ENCODE results near the gene LRRC41. TPM values are rescaled to one million over a fixed set of nuclear protein-coding genes. Genes with fewer than 3 reads are reported as not detected.

The LRRC41 gene
- total RNA-seq, 1 donor from 2014 or later: 58.4 TPM

GRCh38 chr1:46317323-46317722, 13.9 kb upstream of the LRRC41 start:
- H3K27ac ChIP-seq: no peak overlapping the region
- H3K9me3 ChIP-seq: no peaks in the 10 kb centered on the region
- intact Hi-C loops (cut with DNase I): no loop called here
- DNase-seq (ENCODE audit: extremely low spot score in 2 of 2): no peak
- H3K4me1 ChIP-seq: no peaks in the 10 kb centered on the region
- H3K27me3 ChIP-seq: no peaks in the 10 kb centered on the region
- H3K4me3 ChIP-seq: no peak overlapping the region
- H3K36me3 ChIP-seq: peaks cover 0 to 46% of the 10 kb centered on the region in 2 donors
- TF ChIP-seq, protein P1, sequence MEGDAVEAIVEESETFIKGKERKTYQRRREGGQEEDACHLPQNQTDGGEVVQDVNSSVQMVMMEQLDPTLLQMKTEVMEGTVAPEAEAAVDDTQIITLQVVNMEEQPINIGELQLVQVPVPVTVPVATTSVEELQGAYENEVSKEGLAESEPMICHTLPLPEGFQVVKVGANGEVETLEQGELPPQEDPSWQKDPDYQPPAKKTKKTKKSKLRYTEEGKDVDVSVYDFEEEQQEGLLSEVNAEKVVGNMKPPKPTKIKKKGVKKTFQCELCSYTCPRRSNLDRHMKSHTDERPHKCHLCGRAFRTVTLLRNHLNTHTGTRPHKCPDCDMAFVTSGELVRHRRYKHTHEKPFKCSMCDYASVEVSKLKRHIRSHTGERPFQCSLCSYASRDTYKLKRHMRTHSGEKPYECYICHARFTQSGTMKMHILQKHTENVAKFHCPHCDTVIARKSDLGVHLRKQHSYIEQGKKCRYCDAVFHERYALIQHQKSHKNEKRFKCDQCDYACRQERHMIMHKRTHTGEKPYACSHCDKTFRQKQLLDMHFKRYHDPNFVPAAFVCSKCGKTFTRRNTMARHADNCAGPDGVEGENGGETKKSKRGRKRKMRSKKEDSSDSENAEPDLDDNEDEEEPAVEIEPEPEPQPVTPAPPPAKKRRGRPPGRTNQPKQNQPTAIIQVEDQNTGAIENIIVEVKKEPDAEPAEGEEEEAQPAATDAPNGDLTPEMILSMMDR (IDR thresholded peaks at IDR 0.05): no peak
- TF ChIP-seq POLR2A (IDR thresholded peaks at IDR 0.05) (no peak), POLR2AphosphoS5 (IDR thresholded peaks at IDR 0.05; ENCODE audit: insufficient read depth in 1 of 2, low read depth in 1 of 2) (no peak)

DNA sequence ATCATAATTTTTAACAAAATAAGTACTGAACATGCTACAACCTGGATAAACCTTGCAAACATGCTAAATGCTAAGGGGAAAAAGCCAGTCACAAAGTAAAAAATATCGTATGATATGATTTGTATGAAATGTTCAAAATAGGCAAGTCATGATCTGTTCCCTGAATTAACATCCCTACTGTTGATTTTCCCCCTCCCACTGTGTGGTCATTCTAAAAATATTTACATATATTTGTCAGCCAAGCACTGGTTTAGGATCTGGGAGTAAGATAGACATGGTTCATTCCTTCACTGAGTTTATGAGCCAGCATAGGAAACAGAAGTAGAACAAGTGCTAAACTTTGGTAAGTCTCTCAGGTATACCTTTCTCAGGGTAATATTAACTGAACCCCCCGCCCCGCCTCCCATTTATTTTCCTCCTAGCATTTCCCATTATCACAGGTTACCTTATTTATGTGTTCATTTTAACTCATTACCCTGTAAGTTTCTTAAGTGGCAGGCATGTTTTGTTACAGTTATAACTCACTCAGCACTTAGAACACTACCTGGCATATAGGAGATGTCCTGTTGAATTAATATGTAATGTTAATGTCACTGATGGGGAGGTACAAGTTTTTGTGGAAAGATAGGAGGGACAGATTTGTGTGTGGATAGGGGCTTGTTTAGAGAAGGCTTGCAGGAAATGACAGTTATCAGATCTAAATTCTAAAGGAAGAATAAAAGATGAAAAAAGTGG, 12.4 kb upstream of the LRRC41 start:
- no peak for TF ChIP-seq POLR2A (IDR thresholded peaks at IDR 0.05)
- TF ChIP-seq, protein P1 (IDR thresholded peaks at IDR 0.05): no peak
- no peak for TF ChIP-seq POLR2AphosphoS5 (IDR thresholded peaks at IDR 0.05; ENCODE audit: insufficient read depth in 1 of 2, low read depth in 1 of 2)
- DNase-seq (ENCODE audit: extremely low spot score in 2 of 2): no peak
- Histone ChIP-seq H3K36me3 (peaks cover 0 to 60% of the 10 kb centered on the region in 2 donors), H3K4me3 (no peak overlapping the region), H3K9me3 (no peaks in the 10 kb centered on the region), H3K27me3 (no peaks in the 10 kb centered on the region), H3K27ac (no peak overlapping the region), H3K4me1 (no peaks in the 10 kb centered on the region)
- intact Hi-C loops (cut with DNase I): no loop called here

- Histone ChIP-seq H3K27ac (no peak overlapping the region), H3K27me3 (no peaks in the 10 kb centered on the region), H3K4me3 (no peak overlapping the region), H3K9me3 (no peaks in the 10 kb centered on the region), H3K4me1 (peaks cover 31% of the 10 kb centered on the region), H3K36me3 (peaks cover 0 to 52% of the 10 kb centered on the region in 2 donors)
- DNase-seq (ENCODE audit: extremely low spot score in 2 of 2): no peak
- intact Hi-C loops (cut with DNase I): no loop called here
- TF ChIP-seq, protein P1 (IDR thresholded peaks at IDR 0.05): no peak
- no peak for TF ChIP-seq POLR2A (IDR thresholded peaks at IDR 0.05)
- TF ChIP-seq POLR2AphosphoS5 (IDR thresholded peaks at IDR 0.05; ENCODE audit: insufficient read depth in 1 of 2, low read depth in 1 of 2): no peak
Observed at GRCh38 chr1:46310321-46310720, 6.9 kb upstream of the LRRC41 start.

DNA sequence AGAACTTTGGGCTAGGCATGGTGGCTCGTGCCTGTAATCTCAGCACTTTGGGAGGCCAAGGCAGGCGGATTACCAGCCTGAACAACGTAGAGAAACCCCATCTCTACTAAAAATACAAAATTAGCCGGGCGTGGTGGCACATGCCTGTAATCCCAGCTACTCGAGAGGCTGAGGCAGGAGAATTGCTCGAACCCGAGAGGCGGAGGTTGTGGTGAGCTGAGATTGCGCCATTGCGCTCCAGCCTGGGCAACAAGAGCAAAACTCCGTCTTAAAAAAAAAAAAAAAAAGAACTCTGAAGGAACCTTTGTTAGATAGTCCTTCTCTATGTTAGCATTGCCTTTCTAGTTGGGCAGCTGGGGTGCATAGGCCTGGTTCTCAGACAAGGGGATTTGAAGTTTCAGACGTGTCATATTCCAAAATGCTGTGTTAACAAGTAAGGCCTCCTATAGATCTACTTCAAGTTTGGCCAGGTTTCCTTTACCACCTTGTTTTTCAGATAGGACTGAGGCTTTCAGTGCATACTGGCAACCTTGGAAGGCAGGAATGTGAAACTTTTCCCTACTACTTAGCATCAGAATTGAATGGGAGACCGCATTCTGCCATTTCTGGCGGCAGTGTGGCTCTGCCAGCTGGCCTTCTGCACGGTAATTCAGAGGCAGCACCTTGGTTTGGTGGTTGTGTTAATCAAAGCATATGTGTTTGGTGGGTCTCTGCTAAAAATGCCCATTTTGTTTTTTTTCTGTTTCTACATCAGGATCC, 6.2 kb upstream of the LRRC41 start:
- Histone ChIP-seq H3K36me3 (peaks cover 0 to 51% of the 10 kb centered on the region in 2 donors), H3K27me3 (no peaks in the 10 kb centered on the region), H3K4me3 (no peak overlapping the region), H3K27ac (no peak overlapping the region), H3K4me1 (peaks cover 39% of the 10 kb centered on the region), H3K9me3 (no peaks in the 10 kb centered on the region)
- no peak for DNase-seq (ENCODE audit: extremely low spot score in 2 of 2)
- TF ChIP-seq, protein P1 (IDR thresholded peaks at IDR 0.05): no peak
- TF ChIP-seq POLR2A (IDR thresholded peaks at IDR 0.05) (no peak), POLR2AphosphoS5 (IDR thresholded peaks at IDR 0.05; ENCODE audit: insufficient read depth in 1 of 2, low read depth in 1 of 2) (no peak)
- intact Hi-C loops (cut with DNase I): no loop called here

DNA sequence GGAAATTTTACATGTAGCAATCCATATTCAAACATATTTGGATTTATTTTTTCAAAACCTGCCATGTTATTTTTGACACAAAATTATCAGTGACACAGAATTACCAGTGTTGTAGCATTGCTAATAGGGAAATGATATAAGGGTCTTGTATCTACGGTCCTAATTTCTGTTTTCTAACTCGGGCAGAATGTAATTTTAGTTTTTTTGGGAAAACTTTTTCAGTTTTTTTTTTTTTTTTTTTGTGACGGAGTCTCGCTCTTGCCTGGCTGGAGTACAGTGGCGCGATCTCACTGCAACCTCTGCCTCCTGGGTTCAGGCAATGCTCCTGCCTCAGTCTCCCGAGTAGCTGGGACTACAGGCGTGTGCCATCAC, 2.7 kb upstream of the LRRC41 start:
- H3K4me3 ChIP-seq: no peak overlapping the region
- H3K36me3 ChIP-seq: peaks cover 0 to 16% of the 10 kb centered on the region in 2 donors
- no peak for DNase-seq (ENCODE audit: extremely low spot score in 2 of 2)
- H3K4me1 ChIP-seq: peaks cover 52% of the 10 kb centered on the region
- no peaks in the 10 kb centered on the region for H3K9me3 ChIP-seq
- intact Hi-C loops (cut with DNase I): no loop called here
- TF ChIP-seq, protein P1 (IDR thresholded peaks at IDR 0.05): no peak
- TF ChIP-seq POLR2AphosphoS5 (IDR thresholded peaks at IDR 0.05; ENCODE audit: insufficient read depth in 1 of 2, low read depth in 1 of 2) (no peak), POLR2A (IDR thresholded peaks at IDR 0.05) (no peak)
- H3K27me3 ChIP-seq: no peaks in the 10 kb centered on the region
- no peak overlapping the region for H3K27ac ChIP-seq
